ENCODE results near the gene MED22.
"Not testable (repeated sequence)": the region's sequence is repeated elsewhere in the genome, so short reads cannot be mapped to it uniquely, and the experiment has no call there.

The MED22 gene

DNA sequence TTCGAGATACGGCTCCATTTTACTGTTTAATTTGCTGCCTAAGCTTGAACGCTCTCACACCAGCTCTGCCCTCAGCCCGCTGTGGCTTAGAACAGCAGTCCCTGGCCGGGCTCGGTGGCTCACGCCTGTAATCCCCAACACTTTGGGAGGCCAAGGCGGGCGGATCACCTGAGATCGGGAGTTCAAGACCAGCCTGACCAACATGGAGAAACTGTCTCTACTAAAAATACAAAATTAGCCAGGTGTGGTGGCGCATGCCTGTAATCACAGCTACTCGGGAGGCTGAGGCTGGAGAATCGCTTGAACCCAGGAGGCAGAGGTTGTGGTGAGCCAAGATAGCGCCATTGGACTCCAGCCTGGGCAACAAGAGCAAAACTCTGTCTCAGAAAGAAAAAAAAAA, 29.3 kb upstream of the MED22 start:
- DNase-seq (ENCODE audit: low read depth, low spot score) = not testable (repeated sequence)

DNA sequence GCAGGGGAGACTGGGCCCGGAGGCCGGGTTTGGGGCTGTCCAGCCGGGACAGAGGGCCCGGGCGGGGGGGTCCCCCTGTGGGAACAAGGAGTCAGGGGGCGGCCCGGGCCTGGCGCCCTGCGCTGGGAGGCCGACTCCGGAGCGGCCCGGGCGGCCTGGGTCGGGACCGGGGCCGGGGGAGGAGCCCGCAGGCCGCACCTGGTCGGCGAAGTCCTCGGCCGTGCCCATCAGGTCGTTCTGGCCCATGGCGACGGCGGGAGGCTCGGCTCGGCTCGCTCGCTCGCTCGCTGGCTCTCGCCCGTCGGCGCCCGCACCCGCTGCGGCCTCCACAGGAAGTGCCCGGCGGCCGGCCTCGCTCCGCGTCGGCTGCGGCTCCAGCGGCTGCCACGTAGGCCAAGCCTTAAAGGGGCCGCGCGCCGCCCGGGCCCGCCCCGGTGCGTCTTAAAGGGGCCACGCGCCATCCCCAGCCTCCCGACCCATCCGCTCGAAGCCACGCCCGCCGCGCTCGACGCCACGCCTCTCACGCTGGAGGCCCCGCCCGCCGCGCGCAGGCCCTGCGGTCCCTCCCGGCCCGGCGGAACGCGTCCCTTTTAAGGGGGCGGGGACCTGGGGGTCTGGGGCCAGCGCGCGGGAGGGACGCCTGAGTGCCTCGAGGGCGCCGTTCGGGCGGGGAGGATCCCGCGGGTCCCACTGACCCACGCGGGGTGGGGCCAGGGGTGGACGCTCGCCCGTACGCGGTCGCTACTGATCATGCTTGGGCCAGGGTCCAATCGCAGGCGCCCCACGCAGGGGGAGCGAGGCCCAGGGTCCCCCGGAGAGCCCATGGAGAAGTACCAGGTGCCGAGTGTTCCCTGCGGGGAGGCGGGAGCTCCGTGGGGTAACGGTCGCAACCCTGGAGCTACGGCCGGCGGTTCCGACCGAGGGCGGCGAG, 28.1 kb upstream of the MED22 start, which contains the start of the genes STKLD1 and SURF4:
STKLD1 (plus strand) TSS at position 643 of the 931 bp plus-strand sequence; CDS start at position 751, 108 bp downstream.
SURF4 (minus strand) TSS at position 337 of the 931 bp plus-strand sequence; CDS start at position 246, 91 bp downstream.
- DNase-seq (ENCODE audit: low read depth, low spot score) = peak; percentile 99

DNA sequence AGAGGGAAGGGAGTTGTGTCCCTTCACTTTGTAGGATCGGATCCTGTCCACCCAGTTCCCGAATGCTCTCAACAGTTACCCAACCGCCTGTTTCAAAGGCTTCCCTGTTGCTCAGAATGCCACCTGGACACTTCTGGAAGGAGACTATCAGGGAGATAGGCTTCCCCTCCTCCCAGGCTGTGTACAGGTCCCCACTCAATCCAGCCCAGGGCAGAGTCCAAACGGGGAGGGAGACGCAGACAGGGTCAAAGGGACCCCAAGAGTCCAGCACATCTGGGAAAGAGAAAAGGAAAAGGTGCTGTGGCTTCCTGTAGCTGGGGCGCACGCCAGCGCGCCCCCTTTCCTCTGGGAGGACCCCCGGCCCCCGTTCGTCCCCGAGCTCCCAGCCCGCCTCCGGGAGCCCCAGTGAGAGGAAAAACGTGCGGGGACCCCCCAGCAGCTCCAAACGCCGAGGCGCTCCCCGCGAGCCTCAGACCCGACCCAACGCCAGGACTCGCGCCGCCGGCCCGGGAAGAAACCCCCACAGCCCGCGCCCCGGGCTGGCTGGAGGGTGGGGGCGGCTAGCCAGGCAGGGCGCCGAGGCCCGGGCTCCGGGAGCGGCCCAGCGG, 27.3 kb upstream of the MED22 start:
- DNase-seq (ENCODE audit: low read depth, low spot score) = peak; percentile 58

DNA sequence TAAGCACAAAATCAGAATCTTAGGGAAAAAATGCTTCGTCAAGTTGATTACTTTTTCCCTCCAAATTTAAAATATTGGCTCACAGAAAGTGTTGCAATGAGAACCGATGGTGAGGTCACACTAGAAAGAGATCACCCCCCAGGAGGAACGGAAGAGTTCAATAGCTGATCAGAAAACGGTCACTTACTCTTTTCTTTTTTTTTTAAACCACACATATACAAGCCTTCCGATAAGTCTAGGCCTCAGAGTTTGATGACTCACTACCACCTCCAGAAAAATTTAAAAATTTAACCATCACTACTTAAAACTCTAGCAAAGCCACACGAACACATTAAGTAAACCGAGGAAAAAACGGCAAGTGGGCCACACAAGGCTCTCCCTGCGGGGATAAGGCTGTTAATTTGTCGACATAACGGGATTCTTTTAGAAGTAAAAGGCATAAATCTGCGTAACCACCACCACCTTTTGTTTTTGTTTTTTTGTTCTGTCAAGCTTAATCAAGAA, 26.7 kb upstream of the MED22 start:
- peak; percentile 51 for DNase-seq (ENCODE audit: low read depth, low spot score)

DNA sequence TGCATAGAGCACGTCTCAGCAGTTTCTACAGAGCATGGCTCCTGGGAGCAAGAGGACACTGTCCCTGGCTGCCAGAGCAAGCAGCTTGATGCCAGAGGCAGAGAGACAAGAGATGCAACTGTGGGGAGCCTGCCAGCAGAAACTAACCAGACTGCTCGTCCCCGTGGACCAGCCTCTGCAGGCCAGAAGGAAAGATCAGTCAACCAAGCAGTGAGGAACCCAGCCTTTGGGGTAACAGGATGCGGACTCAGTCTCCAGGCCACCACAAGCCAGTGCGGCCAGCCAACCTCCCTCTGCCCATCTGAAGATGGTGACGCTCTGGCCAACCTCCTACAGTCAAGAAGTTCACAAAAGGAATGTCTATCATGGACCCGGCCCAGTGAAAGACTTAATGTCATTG, 24.2 kb upstream of the MED22 start:
- DNase-seq (ENCODE audit: low read depth, low spot score) = no peak

DNA sequence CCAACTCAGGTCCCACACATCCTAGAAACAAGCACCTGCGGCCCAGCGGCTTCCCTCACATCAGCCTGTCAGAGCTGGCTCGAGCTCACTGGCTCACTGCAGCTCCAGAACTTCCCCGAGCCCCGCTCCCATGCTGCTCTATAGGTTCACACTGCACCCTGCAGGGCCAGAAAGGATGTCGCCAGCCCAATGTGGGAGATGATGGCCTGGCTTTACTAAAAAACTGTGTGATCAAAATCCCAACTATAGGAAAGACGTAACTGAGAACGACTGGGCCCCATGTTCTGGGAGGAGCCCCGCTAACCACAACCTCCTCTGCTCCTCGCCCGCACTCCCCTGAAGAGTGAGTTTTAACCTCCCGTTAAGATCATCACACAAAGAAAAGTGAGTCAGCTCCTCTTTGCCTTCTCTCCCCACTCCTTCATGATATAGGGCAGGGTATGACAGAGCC, 23.4 kb upstream of the MED22 start:
- peak; percentile 62 for DNase-seq (ENCODE audit: low read depth, low spot score)

DNA sequence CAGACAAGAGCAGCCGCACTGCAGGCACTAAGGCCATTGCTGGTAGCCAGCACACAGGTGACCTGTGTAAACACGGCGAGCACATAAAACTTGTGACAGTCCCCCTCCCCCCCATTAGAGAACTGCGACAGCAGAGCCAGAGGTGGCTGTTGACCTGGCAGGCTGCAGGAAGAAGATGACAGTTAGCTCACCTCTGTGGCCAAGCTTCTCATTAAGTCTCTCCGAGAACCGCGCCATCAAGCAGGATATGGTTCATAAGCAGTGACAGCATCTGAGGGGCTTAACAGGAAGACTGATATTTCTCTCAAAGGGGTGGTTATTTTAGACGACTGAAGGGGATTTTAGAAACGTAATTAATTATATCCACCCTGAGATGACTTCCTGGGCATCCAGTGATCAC, 22.8 kb upstream of the MED22 start:
- DNase-seq (ENCODE audit: low read depth, low spot score) = no peak

DNA sequence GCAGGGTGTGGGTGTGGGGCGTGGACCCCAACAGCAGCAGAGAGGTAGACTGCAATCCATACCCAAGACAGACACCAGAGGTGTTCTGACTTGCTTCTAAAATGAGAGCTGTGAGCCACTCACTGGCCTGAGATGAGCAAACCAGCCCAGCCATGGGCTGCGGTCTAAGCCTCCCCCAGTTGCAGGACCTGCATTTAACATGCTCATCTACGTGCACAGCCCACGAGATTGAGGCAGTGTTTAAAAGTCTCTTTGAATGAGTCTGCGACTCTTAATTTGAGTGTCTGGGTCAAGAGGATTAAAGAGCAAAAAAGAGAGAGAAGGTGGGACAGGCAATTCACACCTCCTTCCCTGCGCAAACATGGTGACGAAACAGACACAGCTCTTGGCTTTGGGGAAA, 22.0 kb upstream of the MED22 start:
- DNase-seq (ENCODE audit: low read depth, low spot score) = no peak

DNA sequence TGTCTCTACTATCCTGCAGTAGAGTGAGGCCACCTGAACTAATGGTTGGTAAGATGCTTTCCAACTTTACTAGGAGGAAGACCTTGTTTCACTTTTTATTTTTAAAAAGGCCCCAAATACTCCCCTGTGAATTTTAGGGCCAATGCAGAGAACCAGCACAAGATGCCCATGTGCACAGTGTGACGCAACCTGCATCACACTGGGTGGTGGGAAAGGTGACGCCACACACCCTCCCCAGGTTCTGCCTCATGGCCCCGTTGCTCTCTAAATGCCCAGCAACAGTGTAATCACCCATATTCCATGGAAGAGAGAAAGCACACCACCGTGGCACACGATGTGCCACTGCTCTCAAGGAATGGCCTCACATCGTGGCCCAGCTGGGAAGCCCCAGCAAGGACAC, 21.5 kb upstream of the MED22 start:
- no peak for DNase-seq (ENCODE audit: low read depth, low spot score)

DNA sequence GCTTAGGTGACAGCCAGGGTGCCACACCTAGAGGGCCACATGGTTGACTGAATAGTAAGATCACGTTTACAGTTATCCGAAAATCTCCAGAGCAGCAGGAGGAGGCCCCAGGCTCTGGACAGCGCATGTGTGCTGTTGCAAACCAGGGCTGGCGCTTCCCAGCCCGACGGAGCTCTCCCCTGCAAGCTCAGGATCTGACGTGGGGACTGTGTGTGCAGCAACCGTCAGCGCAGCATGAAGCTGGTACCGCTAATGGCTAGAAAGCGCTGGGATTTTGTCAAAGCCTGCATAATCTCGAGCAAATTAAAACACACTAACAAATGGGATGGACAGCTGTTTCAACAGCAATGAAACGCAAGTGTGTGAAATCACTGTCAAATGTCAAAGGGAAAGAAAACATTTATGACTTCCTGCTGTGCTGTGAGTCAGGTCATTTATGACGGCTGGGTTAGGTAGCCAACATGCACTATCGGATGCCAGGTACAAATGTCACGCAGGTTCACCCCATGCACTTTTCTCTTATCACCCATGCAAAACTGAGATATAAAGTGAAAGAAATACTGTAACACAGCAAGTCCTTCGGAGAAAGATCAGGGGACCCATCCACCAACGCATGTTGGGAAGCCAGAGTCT, 20.4 kb upstream of the MED22 start:
- DNase-seq (ENCODE audit: low read depth, low spot score) = no peak

DNA sequence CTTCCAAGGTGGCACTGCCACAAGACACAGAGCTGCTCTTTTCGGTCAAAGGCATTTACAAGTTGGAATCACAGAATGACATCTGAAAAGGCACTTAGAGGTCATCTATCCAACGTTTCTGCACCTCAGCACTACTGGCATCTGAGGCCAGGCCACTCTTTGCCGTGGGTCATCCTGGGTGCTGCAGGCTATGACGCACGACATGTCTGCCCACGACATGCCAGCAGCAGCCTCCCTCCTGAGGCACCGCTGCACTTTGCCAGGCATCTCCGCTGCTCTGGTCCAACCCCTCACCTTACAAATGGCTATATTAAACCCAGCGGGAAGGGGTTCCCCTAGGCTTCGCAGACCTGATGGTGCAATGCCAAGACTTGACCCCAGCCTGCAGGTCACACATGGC, 19.8 kb upstream of the MED22 start:
- DNase-seq (ENCODE audit: low read depth, low spot score) = no peak

DNA sequence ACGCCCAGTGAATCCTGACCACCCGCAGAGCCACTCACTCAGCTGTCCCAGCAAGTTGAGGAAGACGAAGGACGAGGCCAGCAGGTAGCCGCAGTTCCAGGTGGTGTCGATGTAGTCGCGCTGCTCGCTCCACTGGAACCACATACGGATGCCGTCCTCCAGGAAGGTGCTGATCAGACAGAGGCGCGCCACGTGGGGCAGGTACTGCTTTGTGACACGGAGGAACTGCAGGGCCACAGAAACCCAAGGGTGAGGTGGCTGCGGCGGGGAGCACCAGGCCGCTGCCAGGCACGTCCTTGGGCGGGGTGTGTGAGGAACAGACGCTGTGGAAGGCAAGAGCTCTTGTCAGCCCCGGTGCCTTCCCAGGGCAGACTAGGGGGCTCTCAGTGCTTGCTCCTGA, 19.3 kb upstream of the MED22 start:
- DNase-seq (ENCODE audit: low read depth, low spot score) = no peak

DNA sequence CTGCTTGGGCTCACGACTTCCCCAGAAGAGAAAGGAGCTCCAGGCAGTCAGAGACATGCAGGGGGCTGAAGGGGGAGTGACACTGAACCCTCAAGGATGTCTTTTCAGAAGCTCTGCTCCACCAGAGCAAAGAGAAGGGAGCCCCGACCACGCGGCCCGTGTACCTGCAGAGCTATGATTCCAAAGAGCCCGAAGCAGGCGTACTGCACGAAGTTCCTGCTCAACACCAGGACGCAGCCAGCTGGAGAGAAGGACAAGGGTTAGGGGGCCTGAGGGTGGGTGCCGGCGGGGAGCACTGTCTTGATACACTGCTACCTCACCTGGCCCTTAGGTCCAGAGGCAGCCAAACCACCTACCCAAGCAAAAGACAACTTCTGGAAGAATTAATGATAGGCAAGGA, 18.5 kb upstream of the MED22 start:
- no peak for DNase-seq (ENCODE audit: low read depth, low spot score)

DNA sequence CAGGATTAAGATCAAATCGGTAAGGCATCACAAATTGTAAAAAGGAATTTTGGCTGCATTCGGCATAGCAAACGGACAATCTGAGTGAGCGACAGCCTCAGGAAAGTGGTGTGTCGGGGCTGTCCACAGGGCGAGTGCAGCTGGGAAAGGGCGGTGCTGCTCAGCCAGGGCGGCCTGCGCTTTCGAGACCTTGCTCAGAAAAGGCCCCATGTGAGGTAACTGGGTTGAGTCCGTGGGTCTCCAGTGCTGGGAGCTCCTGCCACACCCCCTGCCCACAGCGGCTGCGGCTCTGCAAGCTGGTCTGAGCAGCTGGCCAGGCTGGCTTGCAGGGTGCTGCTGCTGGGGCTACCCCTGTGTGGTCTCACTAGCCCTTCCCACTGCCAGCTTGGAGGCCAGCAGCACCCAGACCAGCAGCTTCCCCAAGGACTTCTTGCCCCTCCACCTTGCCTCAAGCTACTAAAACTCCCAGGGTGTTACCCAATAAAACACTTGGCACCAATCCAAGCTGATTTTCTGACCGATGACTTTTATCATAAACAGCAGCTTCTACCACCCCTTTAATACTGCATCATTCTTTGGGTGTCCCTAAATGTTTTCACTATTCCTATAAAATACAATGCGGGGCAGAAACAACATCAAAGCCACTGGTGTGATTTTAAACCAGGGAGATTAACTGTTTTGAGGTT, 14.6 kb upstream of the MED22 start:
- DNase-seq (ENCODE audit: low read depth, low spot score) = no peak

DNA sequence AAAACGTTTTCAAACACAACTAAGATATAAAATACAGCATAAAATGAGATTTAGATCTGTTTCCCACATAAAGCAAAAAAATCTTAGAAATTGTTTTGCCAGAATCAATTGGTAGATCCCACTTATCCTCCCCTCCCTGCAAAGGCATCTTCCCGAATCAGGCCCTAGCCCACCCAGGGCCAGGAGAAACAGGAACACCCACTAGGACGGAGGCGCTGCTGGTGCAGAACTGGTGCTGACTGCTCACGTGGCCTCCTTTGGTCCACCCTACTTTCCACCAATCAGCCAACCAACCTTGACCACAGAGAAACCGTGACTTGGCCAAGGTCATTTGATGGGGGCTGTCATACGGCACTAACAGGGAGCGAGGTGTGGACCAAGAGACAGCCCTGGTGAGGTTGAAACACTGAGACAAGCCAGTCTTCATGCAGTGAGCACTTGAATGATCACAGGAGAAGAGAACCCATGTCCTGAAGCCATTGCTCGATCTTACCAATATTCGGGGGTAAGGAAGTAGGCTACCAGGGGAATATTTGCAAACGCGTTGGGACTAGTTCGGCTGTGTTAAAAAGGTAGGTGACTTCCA, 13.7 kb upstream of the MED22 start:
- DNase-seq (ENCODE audit: low read depth, low spot score) = no peak

DNA sequence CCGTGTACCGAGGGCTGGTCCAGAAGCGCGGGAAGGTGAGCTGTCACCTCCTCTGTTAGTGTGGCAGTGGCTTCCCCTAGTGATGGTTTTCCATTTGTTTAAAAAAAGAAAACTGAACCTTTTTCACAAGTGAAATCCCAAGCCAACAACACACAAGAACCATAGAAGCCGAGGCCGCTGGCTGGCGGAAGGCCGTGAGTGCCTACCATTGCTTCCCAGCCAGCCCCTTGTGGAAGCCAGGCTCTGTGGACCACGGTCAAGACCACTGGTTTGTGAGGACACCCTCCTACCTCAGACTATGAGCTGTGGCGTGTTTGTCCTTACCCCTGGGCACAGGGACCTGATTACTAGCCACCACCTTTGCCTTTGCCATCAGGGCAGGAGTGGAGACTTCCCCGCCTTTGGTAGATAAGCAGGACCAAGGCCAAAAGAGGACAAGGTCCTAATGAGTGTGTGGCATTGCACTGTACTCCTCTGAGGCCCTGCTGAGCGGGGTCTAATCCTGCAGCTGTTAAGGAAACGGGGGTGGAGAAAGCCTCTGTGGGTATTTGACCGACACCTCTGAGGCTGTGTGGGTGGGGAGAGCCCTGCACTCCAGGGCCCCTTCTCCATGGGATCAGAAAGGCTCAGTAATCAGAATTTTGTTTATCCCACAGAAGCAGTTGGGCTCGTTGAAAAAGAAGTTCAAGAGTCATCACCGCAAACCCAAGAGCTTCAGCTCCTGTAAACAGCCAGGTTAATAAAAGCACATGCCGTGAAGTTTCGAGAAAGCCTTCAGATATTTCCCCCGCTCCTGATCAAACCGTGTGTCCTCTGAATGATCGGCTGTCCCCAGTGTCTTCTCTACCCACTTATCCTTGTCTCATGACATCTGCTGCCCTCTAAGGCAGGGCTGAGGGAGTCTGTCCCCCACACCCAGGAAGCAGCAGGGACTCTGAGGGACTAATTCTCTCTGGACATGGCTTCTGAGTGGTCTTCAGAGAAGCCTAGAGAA, 12.8 kb upstream of the MED22 start:
- no peak for DNase-seq (ENCODE audit: low read depth, low spot score)

DNA sequence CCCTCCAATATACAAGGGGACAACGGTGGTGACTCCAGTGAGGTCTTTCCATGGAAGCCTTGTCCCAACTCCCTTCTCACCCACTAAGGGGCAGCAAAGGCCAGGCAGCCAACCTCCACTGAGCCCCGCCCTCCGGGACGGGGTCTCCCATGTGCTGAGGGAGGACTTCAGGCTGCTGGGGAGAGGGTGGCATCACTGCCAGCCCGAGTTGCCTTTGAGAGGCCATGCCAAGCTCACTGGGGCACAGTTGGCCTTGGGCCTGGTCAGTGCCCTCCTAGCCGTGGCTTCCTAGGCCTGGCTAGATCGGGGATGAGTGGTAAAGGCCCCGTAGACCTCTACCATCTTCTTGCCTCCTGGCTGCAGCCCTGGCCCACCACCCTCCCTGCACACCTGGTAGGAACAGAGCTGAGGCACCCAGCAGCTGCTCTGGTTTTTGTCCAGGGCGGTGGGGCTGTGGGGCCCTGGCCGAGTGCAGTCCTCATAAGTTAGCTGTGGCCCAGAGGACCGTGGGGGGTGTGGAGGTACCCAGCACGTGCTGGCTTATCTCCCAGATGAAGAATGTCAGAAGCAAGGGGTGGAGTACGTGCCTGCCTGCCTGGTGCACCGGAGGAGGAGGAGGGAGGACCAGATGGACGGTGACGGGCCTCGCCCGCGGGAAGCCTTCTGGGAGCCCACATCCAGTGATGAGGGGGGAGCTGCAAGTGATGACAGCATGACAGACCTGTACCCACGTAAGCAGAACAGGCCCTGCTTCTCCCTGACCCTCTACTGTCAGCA, 11.7 kb upstream of the MED22 start:
- DNase-seq (ENCODE audit: low read depth, low spot score) = no peak

DNA sequence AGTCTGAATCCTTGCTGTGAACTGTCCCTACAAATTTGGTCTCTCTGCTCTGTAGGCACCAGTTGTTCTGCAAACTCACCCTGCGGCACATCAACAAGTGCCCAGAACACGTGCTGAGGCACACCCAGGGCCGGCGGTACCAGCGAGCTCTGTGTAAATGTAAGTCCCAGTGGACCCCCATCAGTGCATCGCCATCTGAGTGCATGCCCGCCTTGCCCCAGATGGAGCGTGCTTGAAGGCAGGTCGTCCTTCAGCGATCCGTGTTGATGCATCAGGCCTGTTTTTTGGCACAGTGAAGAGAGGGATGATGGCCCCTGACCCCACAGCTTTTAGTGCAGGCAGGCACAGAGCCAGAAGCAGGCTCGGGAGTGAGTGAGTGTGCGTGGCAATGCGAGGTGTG, 9.7 kb upstream of the MED22 start:
- no peak for DNase-seq (ENCODE audit: low read depth, low spot score)

DNA sequence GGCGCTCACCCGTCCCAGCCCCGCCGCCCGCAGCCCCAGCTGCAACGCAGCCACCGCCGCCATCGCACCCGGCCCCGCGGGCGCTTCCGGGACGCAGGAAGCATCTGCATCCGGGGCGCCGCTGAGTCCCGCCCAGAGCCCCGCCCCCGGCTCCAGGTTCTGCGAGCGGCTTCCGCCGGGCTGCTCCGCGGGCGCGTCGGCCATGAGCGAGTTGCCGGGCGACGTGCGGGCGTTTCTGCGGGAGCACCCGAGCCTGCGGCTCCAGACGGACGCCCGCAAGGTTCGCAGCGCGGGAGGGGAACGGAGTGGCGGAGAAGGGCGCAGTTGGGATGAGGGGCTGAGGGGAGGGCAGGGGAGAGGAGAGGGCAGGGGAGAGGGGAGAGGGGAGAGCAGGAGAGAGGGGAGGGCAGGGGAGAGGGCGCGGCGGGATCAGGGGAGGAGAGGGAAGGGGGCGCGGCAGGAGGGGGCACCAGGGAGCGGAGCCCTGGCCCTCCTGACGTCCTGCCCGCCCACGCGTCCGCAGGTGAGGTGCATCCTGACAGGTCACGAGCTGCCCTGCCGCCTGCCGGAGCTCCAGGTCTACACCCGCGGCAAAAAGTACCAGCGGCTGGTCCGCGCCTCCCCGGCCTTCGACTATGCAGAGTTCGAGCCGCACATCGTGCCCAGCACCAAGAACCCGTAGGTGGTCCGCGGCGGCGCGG, 8.6 kb upstream of the MED22 start, which contains the start of the genes SURF1 and SURF2:
SURF1 (minus strand) TSS at position 97 of the 701 bp plus-strand sequence; CDS start at position 63, 34 bp downstream.
SURF2 (plus strand) TSS at position 160 of the 701 bp plus-strand sequence; CDS start at position 203, 43 bp downstream.
- peak; percentile 93 for DNase-seq (ENCODE audit: low read depth, low spot score)
